ENCODE data around the gene MYBBP1A. TPM values are rescaled to one million over a fixed set of nuclear protein-coding genes. Genes with fewer than 3 reads are reported as not detected.
"Not testable (repeated sequence)": the region's sequence is repeated elsewhere in the genome, so short reads cannot be mapped to it uniquely, and the experiment has no call there.

The MYBBP1A gene
- total RNA-seq, 1 donor from 2014 or later: 38.8 TPM

DNA sequence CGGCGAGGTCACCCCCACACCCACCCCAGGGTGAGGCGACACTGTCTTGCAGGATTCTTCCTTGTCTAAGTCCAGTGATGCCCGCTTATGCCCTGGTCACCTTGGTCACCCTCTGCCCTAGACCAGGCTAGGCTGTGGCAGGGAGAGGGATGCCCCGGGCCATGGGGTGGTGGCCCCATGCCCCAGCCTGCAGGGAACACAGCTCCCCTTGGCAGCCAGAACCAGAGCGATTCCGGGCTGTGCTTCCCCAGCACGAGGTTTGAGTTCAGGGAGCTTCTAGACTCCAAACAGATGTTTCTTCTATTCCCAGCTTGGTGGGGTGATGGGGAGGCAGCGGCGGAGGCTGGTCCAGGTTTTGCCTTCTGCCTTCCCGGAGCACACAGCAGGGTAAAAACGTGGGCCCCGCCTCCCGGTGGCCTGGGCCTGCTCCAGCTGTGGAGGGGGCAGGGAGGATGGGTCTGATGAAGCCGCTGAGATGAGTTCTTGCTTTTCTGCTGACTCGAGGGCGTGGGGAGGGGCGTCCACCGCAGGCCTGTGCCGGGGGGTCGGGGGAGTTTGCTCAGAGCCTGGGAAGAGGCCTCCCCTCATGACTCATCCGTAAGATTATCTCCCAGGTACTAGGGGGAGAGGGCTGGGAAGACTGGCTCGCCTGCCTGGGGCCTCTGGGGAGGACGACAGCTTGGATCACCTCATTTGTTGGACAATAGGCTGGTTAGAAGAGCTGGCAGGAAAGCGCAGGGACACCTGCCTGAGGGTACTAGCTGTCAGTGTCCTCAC, 44.5 kb upstream of the MYBBP1A start:
- Histone ChIP-seq H3K27me3 (ENCODE audit: low read depth) (no peaks in the 10 kb centered on the region), H3K9me3 (no peaks in the 10 kb centered on the region), H3K4me3 (no peak overlapping the region), H3K4me1 (peaks cover 20% of the 10 kb centered on the region), H3K36me3 (no peaks in the 10 kb centered on the region), H3K27ac (peak overlapping the region; percentile 53)
- TF ChIP-seq, protein P1, sequence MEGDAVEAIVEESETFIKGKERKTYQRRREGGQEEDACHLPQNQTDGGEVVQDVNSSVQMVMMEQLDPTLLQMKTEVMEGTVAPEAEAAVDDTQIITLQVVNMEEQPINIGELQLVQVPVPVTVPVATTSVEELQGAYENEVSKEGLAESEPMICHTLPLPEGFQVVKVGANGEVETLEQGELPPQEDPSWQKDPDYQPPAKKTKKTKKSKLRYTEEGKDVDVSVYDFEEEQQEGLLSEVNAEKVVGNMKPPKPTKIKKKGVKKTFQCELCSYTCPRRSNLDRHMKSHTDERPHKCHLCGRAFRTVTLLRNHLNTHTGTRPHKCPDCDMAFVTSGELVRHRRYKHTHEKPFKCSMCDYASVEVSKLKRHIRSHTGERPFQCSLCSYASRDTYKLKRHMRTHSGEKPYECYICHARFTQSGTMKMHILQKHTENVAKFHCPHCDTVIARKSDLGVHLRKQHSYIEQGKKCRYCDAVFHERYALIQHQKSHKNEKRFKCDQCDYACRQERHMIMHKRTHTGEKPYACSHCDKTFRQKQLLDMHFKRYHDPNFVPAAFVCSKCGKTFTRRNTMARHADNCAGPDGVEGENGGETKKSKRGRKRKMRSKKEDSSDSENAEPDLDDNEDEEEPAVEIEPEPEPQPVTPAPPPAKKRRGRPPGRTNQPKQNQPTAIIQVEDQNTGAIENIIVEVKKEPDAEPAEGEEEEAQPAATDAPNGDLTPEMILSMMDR (IDR thresholded peaks at IDR 0.05): no peak
- ATAC-seq (peak; percentile 43 to 60), DNase-seq (no peak)
- intact Hi-C loops (cut with DNase I): no loop called here

DNA sequence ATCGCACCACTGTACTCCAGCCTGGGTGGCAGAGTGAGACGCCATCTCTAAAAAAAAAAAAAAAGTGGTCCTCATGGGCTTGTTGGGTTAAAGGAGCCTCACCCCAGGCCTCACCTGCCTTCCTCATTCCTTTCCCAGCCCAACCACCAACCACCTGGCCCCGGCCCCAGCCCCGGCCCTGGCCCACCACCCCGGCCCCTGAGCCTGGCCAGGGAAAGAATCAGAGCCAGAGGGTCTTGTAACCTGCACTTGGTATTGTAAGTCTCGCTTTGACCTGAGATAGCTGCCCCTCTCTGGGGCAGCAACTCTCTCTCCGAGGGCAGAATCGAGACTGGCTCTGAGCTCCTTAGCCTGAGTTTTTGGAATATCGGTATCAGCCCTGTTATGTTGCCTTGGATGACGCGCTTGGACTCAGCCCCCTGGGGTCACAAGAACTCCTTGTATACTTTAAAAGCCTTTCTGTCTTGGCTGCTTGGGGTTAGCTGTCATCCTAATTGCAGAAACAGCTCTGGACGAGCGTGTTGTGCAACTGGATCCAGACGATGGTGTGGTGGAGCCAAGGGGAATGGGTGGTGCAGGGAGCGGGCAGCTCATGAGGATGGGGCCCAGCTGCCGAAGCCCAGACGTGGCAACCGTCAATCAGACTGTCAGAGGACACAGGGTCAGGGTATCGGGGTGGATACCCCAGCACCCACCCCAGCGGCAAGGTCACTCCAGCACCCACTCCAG, 43.8 kb upstream of the MYBBP1A start:
- no peaks in the 10 kb centered on the region for H3K9me3 ChIP-seq
- peaks cover 25% of the 10 kb centered on the region for H3K4me1 ChIP-seq
- no peaks in the 10 kb centered on the region for H3K27me3 ChIP-seq (ENCODE audit: low read depth)
- H3K4me3 ChIP-seq: no peak overlapping the region
- ATAC-seq (peak; percentile 67 to 77), DNase-seq (no peak)
- TF ChIP-seq, protein P1 (IDR thresholded peaks at IDR 0.05): no peak
- intact Hi-C loops (cut with DNase I): no loop called here
- no peaks in the 10 kb centered on the region for H3K36me3 ChIP-seq
- H3K27ac ChIP-seq: peak overlapping the region; percentile 72

DNA sequence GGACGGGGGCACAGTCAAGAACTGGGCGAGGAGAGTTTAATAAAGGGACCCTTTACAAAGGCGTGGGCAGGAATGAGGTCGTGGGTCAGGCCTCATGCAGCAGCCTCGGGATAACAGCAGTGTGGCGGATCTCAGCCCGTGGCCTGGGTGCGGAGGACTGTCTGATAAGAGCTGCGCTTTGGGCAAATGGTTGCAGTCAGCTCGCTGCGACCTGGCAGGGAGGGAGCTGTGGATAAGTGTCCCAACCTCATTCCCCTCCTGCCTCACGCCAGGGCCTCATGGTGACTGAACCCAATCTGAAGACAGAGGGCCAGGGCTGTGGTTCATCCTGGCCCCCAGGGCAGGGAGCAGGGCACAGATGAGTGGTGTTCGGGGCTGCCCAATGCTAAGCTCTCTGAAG, 42.8 kb upstream of the MYBBP1A start:
- no peak for DNase-seq
- peaks cover 25% of the 10 kb centered on the region for H3K4me1 ChIP-seq
- TF ChIP-seq, protein P1 (IDR thresholded peaks at IDR 0.05): no peak
- intact Hi-C loops (cut with DNase I): no loop called here
- H3K9me3 ChIP-seq: no peaks in the 10 kb centered on the region
- no peak for ATAC-seq
- H3K27ac ChIP-seq: peak overlapping the region; percentile 72
- H3K36me3 ChIP-seq: no peaks in the 10 kb centered on the region
- H3K27me3 ChIP-seq (ENCODE audit: low read depth): no peaks in the 10 kb centered on the region
- H3K4me3 ChIP-seq: no peak overlapping the region

DNA sequence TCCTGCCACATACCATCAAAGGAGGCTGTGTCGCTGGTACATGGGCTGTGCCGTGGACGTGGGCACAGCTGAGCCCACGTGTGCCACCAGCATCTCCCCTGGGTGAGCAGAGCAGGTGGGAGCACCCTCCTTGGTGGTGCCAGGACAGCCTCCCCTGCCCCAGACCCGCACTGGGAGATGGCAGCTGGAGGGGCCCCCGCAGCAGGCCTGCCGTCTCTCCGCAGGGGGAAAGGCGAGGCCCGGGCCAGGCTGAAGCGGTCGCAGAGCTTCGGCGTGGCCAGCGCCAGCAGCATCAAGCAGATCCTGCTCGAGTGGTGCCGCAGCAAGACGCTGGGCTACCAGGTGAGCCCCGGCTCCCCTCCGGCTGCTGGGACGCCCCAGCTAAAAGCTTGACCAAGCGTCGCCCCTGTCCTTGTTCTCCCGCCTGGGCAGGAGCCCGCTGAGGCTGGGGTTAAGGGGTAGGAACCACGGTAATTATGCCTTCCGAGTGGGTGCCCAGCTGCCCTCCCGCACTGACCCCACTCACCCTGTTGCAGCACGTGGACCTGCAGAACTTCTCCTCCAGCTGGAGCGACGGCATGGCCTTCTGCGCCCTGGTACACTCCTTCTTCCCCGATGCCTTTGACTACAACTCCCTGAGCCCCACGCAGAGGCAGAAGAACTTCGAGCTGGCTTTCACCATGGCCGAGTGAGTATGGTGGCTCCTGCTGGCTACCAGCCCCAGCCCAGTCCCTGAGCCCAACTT, 41.6 kb upstream of the MYBBP1A start:
- TF ChIP-seq, protein P1 (IDR thresholded peaks at IDR 0.05): no peak
- ATAC-seq (no peak), DNase-seq (no peak)
- Histone ChIP-seq H3K36me3 (no peaks in the 10 kb centered on the region), H3K4me1 (peaks cover 25% of the 10 kb centered on the region), H3K27me3 (ENCODE audit: low read depth) (no peaks in the 10 kb centered on the region), H3K9me3 (no peaks in the 10 kb centered on the region), H3K27ac (no peak overlapping the region), H3K4me3 (no peak overlapping the region)
- intact Hi-C loops (cut with DNase I): no loop called here

DNA sequence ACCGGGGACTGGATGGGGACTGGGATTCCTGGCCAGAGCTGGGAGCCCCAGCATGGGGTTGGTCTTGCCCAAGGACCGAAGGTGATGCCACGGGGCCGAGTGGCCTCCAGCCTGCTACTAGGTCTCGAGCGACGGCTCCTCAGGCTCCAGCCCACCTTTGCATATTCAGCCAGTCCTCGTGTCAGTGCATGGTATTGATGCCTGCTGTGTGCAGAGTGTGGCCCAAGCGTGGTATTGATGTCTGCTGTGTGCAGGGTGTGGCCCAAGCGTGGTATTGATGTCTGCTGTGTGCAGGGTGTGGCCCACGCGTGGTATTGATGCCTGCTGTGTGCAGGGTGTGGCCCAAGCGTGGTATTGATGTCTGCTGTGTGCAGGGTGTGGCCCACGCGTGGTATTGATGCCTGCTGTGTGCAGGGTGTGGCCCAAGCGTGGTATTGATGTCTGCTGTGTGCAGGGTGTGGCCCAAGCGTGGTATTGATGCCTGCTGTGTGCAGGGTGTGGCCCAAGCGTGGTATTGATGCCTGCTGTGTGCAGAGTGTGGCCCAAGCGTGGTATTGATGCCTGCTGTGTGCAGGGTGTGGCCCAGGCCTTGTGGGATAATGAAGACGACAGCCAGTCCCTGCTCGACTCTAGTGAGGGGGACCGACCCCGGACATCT, 40.6 kb upstream of the MYBBP1A start:
- H3K36me3 ChIP-seq; DNase-seq; ATAC-seq; H3K27ac ChIP-seq; intact Hi-C loops (cut with DNase I); H3K9me3 ChIP-seq; H3K27me3 ChIP-seq (ENCODE audit: low read depth); H3K4me3 ChIP-seq: not testable (repeated sequence)
- H3K4me1 ChIP-seq: peaks cover 25% of the 10 kb centered on the region

All from lower lobe of right lung (tissue), 2 donors.